PFSK-1 (cell line): ENCODE measurements around the gene MS4A18.

Experiments
- POLR2AphosphoS5 ChIP-seq: IDR thresholded peaks from 2 replicates; pipeline ENCODE4 v1.6.1; 2012; ENCODE audit warnings: low read depth, mild to moderate bottlenecking, control low read depth, low read length, moderate library complexity
- TAF1 ChIP-seq: IDR thresholded peaks from 2 replicates; pipeline ENCODE4 v1.6.1; 2012; ENCODE audit warnings: low read length, control low read depth, borderline replicate concordance; ENCODE audit not compliant: insufficient read depth
- TF ChIP-seq, protein P1 (sequence below), 2 experiments: IDR thresholded peaks; 2 replicates each; pipeline versions ENCODE4 v1.6.1 to v1.8.0; 2011 to 2012; ENCODE audit warnings: low read depth in 2 of 2, low read length in 2 of 2, control low read depth in 1 of 2, inconsistent platforms in 1 of 2, mild to moderate bottlenecking in 1 of 2, moderate library complexity in 1 of 2; ENCODE audit not compliant: insufficient read depth in 1 of 2

DNA sequence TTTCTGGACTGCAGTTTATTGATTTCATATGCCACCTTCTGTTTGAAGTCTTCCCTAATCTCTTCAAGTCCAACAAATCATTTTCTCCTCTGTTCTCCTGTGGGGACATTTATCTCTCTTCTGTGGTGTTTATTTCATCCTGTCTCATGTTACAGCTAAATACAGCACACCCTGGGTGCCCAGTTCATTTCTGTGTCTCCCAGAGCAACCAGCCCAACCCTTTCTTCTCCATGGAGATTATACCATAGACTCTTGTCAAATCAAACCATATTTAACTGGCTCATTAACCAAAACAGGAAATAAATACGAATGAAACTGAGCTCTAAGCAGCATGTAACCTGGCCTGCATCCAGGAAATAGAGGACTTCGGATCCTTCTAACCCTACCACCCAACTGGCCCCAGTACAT, 25.2 kb upstream of the MS4A18 start, which contains the start of gene MS4A8:
- no peak for TF ChIP-seq POLR2AphosphoS5
- TF ChIP-seq, protein P1, sequence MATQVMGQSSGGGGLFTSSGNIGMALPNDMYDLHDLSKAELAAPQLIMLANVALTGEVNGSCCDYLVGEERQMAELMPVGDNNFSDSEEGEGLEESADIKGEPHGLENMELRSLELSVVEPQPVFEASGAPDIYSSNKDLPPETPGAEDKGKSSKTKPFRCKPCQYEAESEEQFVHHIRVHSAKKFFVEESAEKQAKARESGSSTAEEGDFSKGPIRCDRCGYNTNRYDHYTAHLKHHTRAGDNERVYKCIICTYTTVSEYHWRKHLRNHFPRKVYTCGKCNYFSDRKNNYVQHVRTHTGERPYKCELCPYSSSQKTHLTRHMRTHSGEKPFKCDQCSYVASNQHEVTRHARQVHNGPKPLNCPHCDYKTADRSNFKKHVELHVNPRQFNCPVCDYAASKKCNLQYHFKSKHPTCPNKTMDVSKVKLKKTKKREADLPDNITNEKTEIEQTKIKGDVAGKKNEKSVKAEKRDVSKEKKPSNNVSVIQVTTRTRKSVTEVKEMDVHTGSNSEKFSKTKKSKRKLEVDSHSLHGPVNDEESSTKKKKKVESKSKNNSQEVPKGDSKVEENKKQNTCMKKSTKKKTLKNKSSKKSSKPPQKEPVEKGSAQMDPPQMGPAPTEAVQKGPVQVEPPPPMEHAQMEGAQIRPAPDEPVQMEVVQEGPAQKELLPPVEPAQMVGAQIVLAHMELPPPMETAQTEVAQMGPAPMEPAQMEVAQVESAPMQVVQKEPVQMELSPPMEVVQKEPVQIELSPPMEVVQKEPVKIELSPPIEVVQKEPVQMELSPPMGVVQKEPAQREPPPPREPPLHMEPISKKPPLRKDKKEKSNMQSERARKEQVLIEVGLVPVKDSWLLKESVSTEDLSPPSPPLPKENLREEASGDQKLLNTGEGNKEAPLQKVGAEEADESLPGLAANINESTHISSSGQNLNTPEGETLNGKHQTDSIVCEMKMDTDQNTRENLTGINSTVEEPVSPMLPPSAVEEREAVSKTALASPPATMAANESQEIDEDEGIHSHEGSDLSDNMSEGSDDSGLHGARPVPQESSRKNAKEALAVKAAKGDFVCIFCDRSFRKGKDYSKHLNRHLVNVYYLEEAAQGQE (IDR thresholded peaks at IDR 0.05; ENCODE audit: insufficient read depth in 1 of 2, low read depth in 2 of 2, low read length in 2 of 2): no peak
- no peak for TF ChIP-seq TAF1
